Measurements from ENCODE around the gene FSD1. TPM values are rescaled to one million over a fixed set of nuclear protein-coding genes. Genes with fewer than 3 reads are reported as not detected.

The FSD1 gene
- 6.7 to 8.0 TPM (median 7.6 TPM) in 5 replicates for total RNA-seq (2022; extraction: Qiagen RNA extraction)

DNA sequence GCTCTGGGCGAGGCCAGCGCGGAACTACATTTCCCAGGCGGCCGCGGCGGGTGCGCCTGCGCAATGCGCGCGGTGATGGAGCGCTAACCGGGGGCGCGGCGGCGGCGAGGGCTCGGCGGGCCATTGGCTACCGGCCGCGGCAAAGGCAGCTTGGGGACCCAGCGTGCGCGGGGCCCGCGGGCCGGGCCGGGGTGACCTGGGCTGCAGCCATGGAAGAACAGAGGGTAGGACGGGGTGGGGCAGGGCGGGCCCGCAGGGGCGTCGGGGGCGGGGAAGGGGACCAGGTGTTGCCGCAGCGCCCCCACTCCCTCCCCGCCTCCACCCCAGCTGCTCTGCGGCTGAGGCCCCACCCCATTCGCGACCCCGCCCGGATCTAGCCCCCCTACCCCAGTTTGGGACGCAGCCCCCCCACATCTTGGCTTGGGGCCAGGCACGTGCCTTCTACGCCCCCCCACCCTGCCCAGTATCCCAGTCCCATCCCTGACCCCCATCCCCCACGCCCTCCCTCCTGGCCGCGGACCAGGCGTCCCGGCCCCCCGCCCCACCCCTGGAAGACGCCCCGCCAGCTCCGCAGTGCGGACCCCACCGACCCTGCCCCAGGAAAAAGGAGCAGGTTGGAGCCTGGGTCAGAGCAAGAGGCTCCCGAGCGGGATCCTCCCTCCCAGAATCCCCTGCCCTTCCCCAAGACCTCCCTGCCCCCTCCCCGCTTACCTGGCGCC, at the start of gene FSD1:
Gene FSD1 (plus strand): TSS at position 61 of the 719 bp plus-strand sequence. CDS start 149 bp downstream, at position 210.

GRCh38 chr19:4278419-4279266, 25.8 kb upstream of the FSD1 start, which contains the start of gene SHD:
Gene SHD (plus strand): TSS chr19:4279266. CDS start chr19:4280064, 798 bp downstream.

DNA sequence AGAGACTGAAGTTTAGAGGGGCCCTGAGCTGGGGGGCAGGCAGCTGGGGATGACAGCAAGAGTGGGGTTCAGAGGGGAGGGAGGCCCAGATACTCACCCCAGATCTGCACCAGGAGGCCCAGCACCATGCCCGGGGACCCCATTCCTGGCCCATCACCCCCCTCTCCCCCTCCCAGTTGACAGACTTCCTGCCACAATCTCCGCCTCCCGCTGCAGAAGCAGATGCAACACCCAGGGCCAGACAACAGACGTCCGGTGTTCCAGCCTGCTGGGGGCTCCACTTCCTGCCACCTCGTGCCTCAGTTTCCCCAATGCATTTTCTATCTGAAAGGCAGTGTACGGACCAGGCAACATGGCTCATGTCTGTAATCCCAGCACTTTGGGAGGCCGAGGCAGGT, 2.2 kb upstream of the FSD1 start, which contains the start of gene TMIGD2:
Gene TMIGD2 (minus strand): TSS at position 147 of the 398 bp plus-strand sequence. CDS start 4 bp downstream, at position 143.

GRCh38 chr19:4338441-4339355, 34.3 kb downstream of the FSD1 start, which contains the start of gene STAP2:
Gene STAP2 (minus strand): TSS chr19:4338827. CDS start chr19:4338753, 74 bp downstream.

DNA sequence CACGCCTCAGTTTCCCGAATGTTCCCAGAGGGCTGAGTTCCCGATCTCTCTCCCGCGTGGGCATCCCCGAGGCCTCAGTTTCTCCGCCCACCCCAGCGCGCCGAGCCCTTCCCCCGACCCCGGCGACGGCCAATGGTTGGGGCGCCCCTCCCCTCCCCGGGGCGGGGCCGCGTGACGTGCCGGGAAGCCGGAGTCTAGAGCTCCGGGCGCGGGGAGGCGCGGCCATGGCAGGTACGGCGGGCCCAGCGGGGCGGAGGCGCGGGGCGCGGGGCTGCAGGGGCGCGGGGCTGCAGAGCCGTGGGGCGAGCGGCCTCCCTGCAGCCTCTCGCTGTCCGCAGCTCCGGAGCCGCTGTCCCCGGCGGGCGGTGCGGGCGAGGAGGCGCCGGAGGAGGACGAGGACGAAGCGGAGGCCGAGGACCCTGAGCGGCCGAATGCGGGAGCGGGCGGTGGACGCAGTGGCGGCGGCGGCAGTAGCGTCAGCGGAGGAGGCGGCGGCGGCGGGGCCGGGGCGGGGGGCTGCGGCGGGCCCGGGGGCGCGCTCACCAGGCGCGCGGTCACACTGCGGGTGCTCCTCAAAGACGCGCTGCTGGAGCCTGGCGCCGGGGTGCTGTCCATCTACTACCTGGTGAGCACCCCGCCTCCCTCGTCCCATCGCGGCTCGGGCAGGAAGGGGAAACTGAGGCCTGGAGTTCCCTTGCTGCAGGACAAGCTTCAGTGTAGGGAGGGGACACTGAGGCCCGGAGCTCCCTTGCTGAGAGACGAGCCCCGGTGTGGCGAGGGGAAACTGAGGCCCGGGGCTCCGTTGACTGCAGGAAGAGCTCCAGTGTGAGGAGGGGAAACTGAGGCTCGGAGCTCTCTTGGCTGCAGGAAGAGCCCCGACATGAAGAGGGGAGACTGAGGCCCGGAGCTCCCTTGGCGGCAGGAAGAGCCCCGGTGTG, 39.2 kb downstream of the FSD1 start, which contains the start of gene MPND:
Gene MPND (plus strand): TSS at position 193 of the 938 bp plus-strand sequence. CDS start 32 bp downstream, at position 225.

Other genes starting within 250 kb of the FSD1 start
- 13.8 to 27.4 TPM (median 23.8 TPM) in 5 replicates for gene ZBTB7A, start 237.7 kb upstream of the FSD1 start, total RNA-seq (2022; extraction: Qiagen RNA extraction)
- 126 to 204 TPM (median 182 TPM) in 5 replicates for gene MAP2K2, start 180.5 kb upstream of the FSD1 start, total RNA-seq (2022; extraction: Qiagen RNA extraction)
- 0.06 to 0.21 TPM (median 0.10 TPM) in 5 replicates for gene CREB3L3, start 151.0 kb upstream of the FSD1 start, total RNA-seq (2022; extraction: Qiagen RNA extraction)
- gene SIRT6, start 122.0 kb upstream of the FSD1 start, total RNA-seq (2022; extraction: Qiagen RNA extraction), result 23.7 to 37.0 TPM (median 31.4 TPM) in 5 replicates
- 0.21 to 0.34 TPM (median 0.27 TPM) in 5 replicates for gene ANKRD24, start 121.9 kb upstream of the FSD1 start, total RNA-seq (2022; extraction: Qiagen RNA extraction)
- 2.8 to 5.0 TPM (median 3.4 TPM) in 5 replicates for gene EBI3, start 75.1 kb upstream of the FSD1 start, total RNA-seq (2022; extraction: Qiagen RNA extraction)
- gene YJU2, start 57.5 kb upstream of the FSD1 start, total RNA-seq (2022; extraction: Qiagen RNA extraction), result 19.3 to 24.9 TPM (median 20.3 TPM) in 5 replicates
- gene SHD, start 25.3 kb upstream of the FSD1 start, total RNA-seq (2022; extraction: Qiagen RNA extraction), result 0.06 to 0.14 TPM in 2 of 5 replicates, not detected in the others
- gene TMIGD2, start 2.2 kb upstream of the FSD1 start, total RNA-seq (2022; extraction: Qiagen RNA extraction), result not detected in 5 replicates
- not detected in 5 replicates for gene STAP2, start 34.2 kb downstream of the FSD1 start, total RNA-seq (2022; extraction: Qiagen RNA extraction)
- 7.1 to 11.2 TPM (median 10.2 TPM) in 5 replicates for gene MPND, start 39.0 kb downstream of the FSD1 start, total RNA-seq (2022; extraction: Qiagen RNA extraction)
- gene SH3GL1, start 95.9 kb downstream of the FSD1 start, total RNA-seq (2022; extraction: Qiagen RNA extraction), result 45.3 to 65.3 TPM (median 62.0 TPM) in 5 replicates
- gene CHAF1A, start 98.0 kb downstream of the FSD1 start, total RNA-seq (2022; extraction: Qiagen RNA extraction), result 18.1 to 25.2 TPM (median 23.6 TPM) in 5 replicates
- 37.8 to 57.7 TPM (median 54.4 TPM) in 5 replicates for gene UBXN6, start 153.2 kb downstream of the FSD1 start, total RNA-seq (2022; extraction: Qiagen RNA extraction)
- 21.0 to 31.6 TPM (median 29.2 TPM) in 5 replicates for gene HDGFL2, start 167.7 kb downstream of the FSD1 start, total RNA-seq (2022; extraction: Qiagen RNA extraction)
- 0.05 to 0.20 TPM (median 0.12 TPM) in 5 replicates for gene PLIN4, start 213.9 kb downstream of the FSD1 start, total RNA-seq (2022; extraction: Qiagen RNA extraction)
- gene PLIN5, start 230.6 kb downstream of the FSD1 start, total RNA-seq (2022; extraction: Qiagen RNA extraction), result 0.10 to 0.21 TPM (median 0.13 TPM) in 4 of 5 replicates, not detected in the other
- 0.06 to 0.17 TPM (median 0.10 TPM) in 5 replicates for gene LRG1, start 235.4 kb downstream of the FSD1 start, total RNA-seq (2022; extraction: Qiagen RNA extraction)

Measured in A549 treated with dexamethasone at 1 μM for 4 hours (cell line).